GM18520 (cell line): ENCODE results near the gene HK3.

ENCODE experiments used
- ATAC-seq: cut with Tn5 transposase; IDR thresholded peaks from one replicate; pipeline ENCODE4 v1.9.1; 2021; ENCODE audit not compliant: unreplicated experiment

The HK3 gene

DNA sequence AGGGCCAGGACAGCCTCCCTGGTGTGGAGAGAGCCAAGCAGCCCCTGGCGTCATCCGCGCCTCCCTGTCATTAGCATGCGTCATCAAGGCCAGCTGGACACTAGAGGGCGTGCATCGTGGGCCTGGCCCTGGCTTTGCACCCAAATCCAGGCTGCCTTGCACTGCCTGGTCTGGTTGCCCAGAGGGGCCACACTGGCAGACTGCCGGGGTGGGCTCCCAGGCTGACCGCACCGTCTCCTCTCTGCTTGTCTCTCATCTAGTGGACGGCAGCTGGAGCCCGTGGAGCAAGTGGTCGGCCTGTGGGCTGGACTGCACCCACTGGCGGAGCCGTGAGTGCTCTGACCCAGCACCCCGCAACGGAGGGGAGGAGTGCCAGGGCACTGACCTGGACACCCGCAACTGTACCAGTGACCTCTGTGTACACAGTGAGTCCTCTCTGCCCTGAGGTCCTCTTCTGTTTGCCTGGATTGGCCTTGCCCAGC is 29.0 kb downstream of the HK3 start:
- ATAC-seq = no peak

DNA sequence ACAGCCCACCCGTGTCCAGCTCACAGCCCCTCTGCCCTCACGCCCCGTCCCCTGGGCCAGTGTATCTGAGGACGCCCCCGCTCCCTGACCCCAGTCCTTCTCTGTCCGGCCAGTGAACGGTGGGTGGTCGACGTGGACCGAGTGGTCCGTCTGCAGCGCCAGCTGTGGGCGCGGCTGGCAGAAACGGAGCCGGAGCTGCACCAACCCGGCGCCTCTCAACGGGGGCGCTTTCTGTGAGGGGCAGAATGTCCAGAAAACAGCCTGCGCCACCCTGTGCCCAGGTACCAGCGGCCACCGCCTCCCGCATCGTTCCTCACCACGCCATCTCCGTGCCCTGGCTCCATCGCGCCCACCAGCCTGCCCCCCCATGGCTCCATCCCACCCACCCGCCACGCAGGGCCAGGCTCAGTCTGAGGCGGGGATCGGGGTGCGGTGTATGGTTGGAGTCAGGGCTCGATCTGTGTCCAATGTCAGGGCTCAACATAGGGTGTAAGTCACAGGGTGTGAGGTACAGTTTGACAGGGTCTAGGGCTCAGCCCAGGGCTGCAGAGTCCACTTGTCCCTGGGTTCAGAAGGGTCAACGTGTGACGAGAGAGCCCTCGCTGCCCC is 29.5 kb downstream of the HK3 start:
- ATAC-seq = no peak

DNA sequence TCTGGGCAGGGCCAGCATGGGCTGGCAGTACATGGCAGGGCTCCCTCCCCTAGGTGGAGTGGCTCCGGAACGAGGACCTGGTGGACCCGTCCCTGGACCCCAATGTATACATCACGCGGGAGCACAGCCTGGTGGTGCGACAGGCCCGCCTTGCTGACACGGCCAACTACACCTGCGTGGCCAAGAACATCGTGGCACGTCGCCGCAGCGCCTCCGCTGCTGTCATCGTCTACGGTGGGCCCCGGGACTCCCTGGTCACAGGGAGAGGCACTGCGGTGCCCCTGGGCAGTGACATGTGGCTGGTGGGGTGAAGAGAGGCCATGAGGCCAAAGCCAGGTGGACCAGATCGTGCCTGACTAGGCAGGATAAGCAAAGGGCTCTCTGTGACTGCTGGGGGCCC is 30.4 kb downstream of the HK3 start:
- ATAC-seq = no peak

DNA sequence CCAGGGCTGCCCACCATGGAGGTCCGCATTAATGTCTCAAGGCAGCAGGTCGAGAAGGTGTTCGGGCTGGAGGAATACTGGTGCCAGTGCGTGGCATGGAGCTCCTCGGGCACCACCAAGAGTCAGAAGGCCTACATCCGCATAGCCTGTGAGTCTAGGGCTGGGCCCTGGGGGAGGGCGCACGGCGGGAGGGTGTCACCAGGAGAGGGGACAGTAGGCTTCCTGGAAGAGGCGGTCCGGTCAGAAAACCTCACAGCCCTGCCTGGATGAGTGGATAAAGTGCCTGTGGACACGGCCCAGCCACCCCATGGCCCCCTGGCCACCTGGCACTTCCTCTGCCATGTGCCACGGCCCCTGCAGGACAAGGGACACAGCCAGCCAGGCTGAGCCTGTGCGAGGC is 31.0 kb downstream of the HK3 start:
- ATAC-seq = no peak

DNA sequence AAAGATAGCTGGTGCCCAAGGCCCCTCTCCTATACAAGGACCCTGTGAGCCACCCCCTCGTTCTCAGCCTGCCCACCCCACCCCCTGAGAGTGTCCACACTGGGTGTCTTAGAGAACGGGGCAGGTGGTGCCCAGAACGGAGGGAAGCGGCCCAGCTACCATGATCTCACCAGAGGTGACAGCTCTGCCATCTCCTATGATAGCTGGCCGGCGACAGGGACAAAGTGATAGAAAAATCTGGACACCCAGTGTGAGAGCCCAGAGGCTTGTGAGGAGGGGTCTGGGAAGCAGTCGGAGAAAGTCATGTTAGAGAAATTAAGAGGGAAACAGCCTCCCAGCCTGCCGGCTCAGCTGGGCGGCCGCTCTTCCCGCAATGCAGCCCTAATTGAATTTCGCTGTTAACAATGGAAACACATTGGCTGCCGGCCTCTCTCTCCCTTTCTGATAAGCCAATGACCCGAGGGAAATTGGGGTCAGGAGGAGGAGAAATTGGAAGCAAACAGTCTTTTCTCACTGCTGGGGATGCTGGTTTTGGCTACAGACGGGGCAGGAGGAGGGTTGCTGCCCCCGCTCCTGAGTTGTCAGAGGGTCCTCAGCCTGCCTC is 32.3 kb downstream of the HK3 start:
- ATAC-seq = no peak

DNA sequence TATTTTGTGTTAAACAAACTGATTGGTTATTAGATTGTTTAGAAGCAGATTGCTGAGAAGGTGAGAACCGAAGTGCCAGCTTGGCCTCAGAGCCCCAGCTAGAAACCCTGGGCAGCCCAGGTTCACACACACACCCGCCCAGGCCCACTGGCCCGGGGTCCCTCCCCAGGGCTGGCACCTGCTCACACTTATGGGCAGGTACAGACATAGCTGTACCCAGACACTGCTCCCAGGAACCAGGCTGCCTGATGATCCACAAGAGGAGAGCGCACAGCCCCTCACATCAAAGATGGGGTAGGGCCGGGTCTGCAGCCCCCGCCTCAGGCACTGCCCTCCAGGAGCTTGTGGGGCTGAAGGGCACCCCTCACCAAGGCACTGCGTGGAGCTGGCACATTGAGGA is 33.2 kb downstream of the HK3 start:
- ATAC-seq = no peak

DNA sequence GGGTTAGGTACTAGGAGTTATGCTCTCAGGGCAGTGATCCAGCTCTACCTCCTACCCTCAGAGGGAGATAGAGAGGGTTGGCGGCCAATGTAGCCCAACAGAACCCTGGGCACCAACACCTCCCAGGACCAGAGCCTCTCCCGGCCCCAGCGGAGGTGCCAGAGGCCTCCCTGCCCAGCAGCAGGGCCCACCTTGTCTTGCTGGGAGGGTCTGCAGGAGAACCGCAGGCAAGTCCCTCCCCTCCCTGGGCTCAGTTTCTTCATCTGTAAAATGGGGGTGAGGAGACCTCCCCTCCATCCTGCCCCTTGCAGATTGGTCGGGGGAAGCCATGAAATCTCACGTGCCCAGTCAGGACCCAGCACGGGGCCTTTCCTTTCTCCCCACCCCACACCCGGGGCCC is 34.4 kb downstream of the HK3 start:
- ATAC-seq = no peak

DNA sequence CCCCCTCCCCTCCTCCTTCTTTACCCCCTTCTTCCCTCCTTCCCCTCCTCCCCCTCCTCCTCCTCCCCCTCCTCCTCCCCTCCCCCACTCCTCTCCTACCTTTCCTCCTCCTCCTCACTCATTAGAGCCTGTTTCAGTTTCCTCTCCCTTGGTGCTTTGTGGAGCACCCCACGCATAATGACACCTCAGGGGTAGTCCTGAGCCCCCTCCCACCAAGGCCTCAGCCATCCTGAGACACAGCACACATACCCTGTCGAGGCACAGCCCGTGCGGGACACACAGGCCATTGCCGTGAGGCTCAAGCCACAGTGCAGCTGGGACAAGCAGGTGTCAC is 35.4 kb downstream of the HK3 start:
- ATAC-seq = no peak

DNA sequence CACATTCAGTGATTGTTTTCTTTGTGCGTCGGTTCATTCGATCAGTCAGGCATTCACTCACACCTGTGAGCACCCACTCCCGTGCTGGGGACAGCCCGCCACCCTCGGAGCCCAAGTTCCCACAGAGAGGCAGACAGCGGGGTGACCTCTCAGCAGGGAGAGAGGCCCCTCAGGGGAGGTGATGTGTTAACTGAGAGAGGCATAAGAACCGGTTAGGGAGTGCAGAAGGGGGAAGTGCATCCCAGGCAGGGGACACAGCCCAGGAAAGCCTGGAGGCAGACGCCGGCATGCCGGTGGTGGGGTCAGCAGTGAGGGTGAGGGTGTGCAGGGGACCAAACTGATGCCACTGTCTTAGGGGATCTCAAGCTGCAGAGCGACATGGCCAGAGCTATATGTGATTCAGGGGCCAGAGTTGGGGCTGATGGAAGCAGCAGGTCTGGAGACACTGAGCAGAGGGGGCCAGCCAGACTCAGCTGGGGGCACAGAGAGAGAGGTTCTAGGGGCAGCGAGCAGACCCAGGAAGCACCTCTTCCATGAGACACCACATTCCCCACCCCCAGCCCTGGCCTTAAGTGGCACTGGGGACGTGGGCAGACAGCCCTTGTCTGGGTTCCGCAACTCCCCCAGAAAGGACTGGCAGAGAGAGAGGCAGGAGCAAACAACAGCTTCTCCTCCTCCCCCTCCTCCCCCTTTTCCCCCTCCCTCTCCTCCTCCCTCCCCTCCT is 35.9 kb downstream of the HK3 start:
- no peak for ATAC-seq

DNA sequence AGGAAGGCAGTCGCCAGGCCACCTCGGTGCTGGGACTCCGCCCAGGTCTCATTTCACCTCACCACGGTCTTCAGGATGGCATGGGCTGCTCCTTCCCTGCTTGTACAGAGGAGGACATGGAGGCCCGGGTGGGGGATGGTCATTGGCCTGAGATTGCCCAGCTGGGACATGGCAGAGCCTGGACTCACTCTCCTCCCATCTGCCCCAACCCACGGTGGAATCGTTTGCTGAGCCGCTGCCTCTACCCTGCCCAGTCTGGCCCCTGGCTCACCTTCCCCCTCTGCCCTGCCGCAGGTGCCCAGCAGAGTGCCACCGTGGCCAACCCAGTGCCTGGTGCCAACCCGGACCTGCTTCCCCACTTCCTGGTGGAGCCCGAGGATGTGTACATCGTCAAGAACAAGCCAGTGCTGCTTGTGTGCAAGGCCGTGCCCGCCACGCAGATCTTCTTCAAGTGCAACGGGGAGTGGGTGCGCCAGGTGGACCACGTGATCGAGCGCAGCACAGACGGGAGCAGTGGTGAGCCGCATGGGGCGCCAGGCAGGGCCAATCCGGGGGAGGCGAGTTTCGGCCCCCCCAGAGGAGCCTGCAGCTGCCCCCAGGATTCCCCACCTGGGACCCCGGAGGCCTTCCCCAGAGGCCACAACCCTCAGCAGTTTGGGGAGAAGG is 36.7 kb downstream of the HK3 start:
- no peak for ATAC-seq

DNA sequence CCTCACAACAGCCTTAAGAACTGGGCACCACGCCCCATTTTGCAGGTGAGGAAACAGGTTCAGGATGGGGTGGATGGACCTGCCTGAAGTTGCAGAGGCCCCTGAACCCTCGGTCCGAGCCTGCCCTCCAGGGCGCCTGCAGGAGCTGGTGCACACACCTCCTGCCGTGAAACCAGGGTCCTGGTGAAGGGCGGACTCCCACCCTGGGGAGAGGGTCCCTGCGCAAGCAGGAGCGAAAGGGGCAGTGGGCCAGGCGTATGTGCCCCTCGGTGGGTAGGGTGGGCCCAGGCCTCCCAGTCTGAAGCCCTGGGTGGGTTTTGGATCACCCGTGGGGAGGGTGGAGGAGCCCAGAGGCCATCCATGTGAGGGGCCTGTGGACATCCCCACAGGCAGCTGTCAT is 37.9 kb downstream of the HK3 start:
- ATAC-seq = no peak

DNA sequence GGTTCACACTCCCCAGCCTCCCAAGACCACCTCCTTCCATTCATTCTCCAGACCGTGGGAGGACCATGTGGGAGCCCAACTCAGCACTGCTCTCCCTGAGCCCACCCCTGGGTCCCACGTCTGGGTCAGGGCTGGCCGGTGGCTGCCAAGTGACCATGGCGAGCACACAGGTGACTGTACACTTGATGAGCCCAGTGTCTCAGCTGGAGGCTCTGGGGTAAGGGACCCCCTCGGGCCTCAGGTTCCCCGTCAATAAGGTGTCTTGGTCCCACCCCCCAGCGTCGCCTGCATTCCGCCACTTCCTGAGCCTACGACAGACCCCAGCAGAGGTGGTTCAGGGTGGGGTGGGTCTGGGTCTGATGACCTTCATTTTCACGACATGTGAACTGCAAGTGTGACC is 38.8 kb downstream of the HK3 start:
- no peak for ATAC-seq

DNA sequence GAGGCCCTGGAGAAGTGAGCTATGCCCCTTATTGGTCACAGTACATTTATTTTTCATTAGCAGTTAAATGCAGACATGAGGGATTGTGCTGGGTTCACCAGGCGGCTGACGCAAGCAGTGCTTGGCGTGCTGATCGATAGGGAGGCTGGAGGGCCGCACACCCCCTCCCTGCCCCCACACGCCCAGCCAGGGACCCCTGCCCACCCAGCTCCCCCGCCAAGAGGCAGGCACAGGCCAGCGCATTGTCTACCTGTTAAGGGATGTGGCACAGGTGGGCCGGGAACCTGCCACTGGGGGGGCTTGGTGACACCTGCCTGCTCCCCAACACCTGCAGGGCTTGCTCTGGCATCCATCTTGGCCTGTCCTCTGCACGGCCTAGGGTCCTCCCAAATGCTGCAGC is 39.2 kb downstream of the HK3 start:
- ATAC-seq = no peak

DNA sequence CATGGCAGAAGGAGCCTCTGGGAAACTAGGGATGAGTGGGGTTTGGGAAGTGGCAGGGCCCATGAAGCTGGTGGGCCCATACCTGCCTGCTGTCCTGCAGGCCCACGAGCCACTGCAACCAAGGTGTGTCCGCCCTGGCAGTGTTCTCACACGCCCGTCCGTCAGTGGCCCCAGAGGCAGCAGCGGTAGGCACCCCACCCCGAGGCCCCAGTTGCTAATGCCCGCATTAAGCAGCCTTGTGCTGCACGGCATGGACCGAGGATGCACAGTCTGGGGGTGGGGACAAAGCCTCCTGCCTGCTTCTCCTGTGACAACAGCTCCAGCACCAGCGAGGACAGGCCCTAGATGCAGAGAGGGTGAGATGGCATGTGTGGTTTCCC is 41.3 kb downstream of the HK3 start:
- no peak for ATAC-seq

DNA sequence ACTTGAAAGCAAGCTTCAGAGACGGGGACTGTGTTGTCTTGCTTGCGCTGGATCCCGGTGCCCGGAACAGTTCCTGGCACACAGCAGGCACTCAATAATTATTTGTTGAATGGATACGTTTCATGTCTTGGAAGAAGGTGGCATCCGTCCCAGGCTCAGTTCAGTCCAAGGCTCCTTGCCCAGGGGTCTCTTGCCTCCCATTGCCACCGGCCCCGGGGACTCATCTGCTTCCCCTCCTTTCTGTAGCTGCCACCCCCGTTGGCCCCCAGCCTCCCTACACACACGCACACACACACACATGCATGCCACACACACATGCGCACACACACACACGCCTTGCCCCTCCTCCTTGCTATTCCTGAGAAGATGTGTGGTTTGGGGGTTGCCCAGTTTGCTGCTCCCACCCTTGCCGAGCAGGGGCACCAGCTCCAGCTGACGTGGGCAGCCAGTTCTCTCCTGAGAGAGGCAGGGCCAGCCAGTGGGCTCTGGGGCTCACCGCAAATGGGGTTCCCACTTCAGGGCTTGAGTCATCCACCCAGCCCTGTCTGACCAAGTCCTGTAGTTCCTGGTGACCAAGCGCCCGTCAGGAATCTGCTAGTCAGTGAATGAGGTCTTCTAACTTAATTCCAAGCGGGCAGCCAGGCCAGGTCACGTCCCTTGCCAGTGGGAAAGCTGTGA is 41.8 kb downstream of the HK3 start:
- ATAC-seq = no peak

DNA sequence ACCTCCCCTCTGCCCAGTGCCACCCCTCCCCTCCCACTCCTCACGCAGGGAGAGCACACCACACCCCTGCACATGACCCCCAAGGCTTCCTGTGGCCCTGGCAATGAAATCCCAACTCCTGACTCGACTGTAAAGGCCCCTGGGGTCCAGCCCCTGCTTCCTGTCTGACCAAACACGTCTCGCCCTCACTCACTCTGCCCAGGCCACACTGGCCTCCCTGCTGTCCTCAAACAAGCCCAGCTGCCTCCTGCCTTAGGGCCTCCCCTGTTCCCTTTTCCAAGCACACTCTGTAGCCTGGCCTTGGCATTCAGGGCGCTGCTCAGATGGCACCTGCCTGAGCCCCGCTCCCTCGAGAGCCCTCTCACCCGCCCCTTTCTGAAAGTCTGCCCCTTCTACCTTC is 42.4 kb downstream of the HK3 start:
- ATAC-seq = no peak

DNA sequence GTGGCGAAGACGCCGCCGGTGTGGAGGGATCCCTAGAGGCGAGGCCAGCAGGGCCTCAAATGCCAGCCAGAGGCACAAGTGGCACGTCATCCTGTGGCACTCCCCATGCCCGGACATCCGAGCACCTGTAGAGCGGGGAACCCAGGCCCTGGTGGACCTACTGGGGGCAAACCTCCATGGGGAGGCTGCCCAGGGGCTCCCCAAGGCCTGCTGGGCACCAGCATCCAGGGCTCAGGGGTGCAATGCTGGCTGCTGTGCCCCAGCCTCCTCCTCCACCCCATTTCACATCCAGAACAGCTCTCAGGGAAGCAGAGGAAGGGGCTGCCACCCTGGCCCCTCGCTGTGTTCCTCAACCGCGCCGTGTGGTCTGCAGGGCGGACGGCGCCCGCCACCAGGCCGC is 43.5 kb downstream of the HK3 start:
- no peak for ATAC-seq

DNA sequence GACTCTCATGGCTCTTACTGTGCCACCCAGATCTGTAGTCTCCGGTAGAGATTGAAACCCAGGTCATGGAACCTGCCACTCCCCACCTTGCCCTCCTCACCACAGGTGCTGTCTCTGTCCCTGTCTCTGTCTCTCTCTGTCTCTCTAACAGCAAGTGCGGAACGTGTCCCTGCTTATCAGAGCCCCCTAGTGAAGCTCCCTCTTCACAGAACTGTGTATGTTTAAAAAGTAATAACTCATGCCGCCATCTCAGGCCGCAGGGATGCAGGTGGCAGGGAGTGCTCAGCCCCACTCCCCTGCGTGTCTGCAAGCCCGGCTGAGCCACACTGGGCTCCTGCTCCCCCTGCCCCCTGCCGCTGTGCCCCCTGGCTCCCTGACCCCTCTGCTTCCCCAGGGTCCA is 45.0 kb downstream of the HK3 start:
- no peak for ATAC-seq

DNA sequence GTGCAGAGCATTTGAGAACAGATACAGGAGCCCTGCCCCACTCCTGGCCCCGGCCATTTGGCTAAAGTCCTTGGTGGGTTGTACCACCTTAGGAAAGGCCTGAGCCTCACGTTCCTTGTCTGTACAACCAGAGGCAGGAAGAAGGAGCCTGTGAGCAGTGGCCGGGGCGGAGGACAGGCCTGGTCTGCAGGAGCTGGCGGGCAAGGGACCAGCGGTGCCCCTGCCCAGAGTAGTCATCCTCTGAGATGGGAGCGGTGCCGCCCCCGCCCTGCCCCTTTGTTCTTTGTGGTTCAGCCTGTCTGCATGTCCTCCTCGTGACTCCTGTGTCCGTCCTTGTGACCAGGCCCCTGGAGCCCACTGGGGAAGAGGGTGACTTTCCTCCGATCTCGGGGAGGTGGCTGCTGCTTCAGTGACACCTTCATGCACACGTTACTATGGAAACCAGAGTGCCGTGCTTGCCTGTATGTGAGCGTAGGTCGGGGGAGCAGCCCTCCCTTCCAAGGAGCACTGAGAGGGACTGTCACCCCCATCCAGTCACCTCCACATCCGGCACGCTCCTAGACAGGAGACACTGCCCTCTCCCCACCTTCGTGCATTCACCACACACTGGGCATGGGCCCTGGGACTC is 45.9 kb downstream of the HK3 start:
- ATAC-seq = no peak

DNA sequence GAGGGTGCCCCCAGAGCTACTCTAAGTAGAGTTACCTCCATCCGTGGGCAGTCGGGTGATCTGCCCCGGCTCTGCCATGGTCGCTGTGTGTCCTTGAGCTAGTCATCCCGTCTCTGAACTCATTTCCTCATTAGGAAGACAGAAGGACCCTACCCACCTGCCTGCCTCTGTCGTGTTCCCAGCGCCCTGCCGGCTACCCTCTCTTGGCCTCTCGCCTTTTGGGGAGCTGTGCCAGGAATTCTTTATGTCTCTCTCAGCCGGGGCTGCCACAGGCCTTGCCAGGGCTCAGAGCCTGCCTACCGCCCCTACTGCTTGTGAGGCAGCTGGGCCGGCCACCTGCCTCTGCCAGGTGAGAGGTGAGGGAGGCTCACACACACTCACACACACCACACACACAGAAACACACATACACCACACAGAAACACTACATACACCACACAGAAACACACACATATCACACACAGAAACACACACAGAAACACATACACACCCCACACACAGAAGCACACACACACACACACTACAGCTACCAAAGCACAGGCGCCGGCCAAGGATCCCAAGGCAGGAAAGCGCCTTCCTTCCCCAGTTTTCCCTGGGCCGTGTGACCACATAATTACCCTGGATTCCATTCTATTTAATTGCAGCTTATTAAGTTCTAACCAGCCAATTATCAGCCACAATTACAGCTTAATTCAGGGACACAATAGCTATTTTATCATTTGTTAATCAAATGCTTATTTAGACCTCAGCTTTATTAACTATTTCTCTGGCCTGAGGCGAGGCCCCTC is 47.1 kb downstream of the HK3 start:
- no peak for ATAC-seq
